ENCODE measurements around the gene INAFM2.

The INAFM2 gene

GRCh38 chr15:40352281-40352901 is 28.9 kb downstream of the INAFM2 start:
- Histone ChIP-seq H3K9ac (no peak overlapping the region), H3K27me3 (ENCODE audit: insufficient read depth, low read depth) (0 out of 2 replicates have a peak, but pooled peaks cover 8% of the 10 kb centered on the region), H3K4me3 (IDR thresholded peaks at IDR 0.05; ENCODE audit: insufficient read depth, low read depth, low read length) (no peak overlapping the region), H3K4me2 (no peak overlapping the region), H3K79me2 (ENCODE audit: insufficient read depth, low read depth) (no peaks in the 10 kb centered on the region), H3K4me1 (ENCODE audit: low read depth, poor library complexity, severe bottlenecking) (no peaks in the 10 kb centered on the region), H4K20me1 (ENCODE audit: insufficient read depth) (no peaks in the 10 kb centered on the region), H2AFZ (ENCODE audit: low read depth) (no peak overlapping the region), H3K36me3 (ENCODE audit: insufficient read depth) (no peaks in the 10 kb centered on the region), H3K27ac (no peak overlapping the region)
- TF ChIP-seq CTCF (conservative IDR thresholded peaks at IDR 0.05; ENCODE audit: low read depth, low read length): no peak

- H3K4me3 ChIP-seq (IDR thresholded peaks at IDR 0.05; ENCODE audit: insufficient read depth, low read depth, low read length): no peak overlapping the region
- no peaks in the 10 kb centered on the region for H4K20me1 ChIP-seq (ENCODE audit: insufficient read depth)
- no peak overlapping the region for H3K9ac ChIP-seq
- H3K4me2 ChIP-seq: no peak overlapping the region
- no peak for TF ChIP-seq CTCF (conservative IDR thresholded peaks at IDR 0.05; ENCODE audit: low read depth, low read length)
- no peaks in the 10 kb centered on the region for H3K36me3 ChIP-seq (ENCODE audit: insufficient read depth)
- H2AFZ ChIP-seq (ENCODE audit: low read depth): no peak overlapping the region
- no peak overlapping the region for H3K27ac ChIP-seq
- no peaks in the 10 kb centered on the region for H3K79me2 ChIP-seq (ENCODE audit: insufficient read depth, low read depth)
- peaks cover 10% of the 10 kb centered on the region; the same call in 1 of the 2 replicates for H3K27me3 ChIP-seq (ENCODE audit: insufficient read depth, low read depth)
- H3K4me1 ChIP-seq (ENCODE audit: low read depth, poor library complexity, severe bottlenecking): peaks cover 6% of the 10 kb centered on the region
Measured at GRCh38 chr15:40353697-40354096, 30.2 kb downstream of the INAFM2 start.

- Histone ChIP-seq H3K4me1 (ENCODE audit: low read depth, poor library complexity, severe bottlenecking) (peaks cover 7% of the 10 kb centered on the region), H4K20me1 (ENCODE audit: insufficient read depth) (no peaks in the 10 kb centered on the region), H3K36me3 (ENCODE audit: insufficient read depth) (no peaks in the 10 kb centered on the region), H2AFZ (ENCODE audit: low read depth) (0 out of 2 replicates have a peak overlapping the region, but pooled peaks have one; percentile 22), H3K27me3 (ENCODE audit: insufficient read depth, low read depth) (peaks cover 17% of the 10 kb centered on the region), H3K4me3 (IDR thresholded peaks at IDR 0.05; ENCODE audit: insufficient read depth, low read depth, low read length) (no peak overlapping the region), H3K9ac (no peak overlapping the region), H3K27ac (no peak overlapping the region), H3K4me2 (no peak overlapping the region), H3K79me2 (ENCODE audit: insufficient read depth, low read depth) (no peaks in the 10 kb centered on the region)
- peak; percentile 28 for TF ChIP-seq CTCF (conservative IDR thresholded peaks at IDR 0.05; ENCODE audit: low read depth, low read length)
Measured at GRCh38 chr15:40354408-40355171, 31.1 kb downstream of the INAFM2 start.

- no peak for TF ChIP-seq CTCF (conservative IDR thresholded peaks at IDR 0.05; ENCODE audit: low read depth, low read length)
- no peak overlapping the region for H3K27ac ChIP-seq
- H3K79me2 ChIP-seq (ENCODE audit: insufficient read depth, low read depth): no peaks in the 10 kb centered on the region
- H3K4me2 ChIP-seq: no peak overlapping the region
- peaks cover 7% of the 10 kb centered on the region for H3K4me1 ChIP-seq (ENCODE audit: low read depth, poor library complexity, severe bottlenecking)
- H3K4me3 ChIP-seq (IDR thresholded peaks at IDR 0.05; ENCODE audit: insufficient read depth, low read depth, low read length): no peak overlapping the region
- no peaks in the 10 kb centered on the region for H3K36me3 ChIP-seq (ENCODE audit: insufficient read depth)
- H3K27me3 ChIP-seq (ENCODE audit: insufficient read depth, low read depth): peaks cover 21% of the 10 kb centered on the region
- no peak overlapping the region for H2AFZ ChIP-seq (ENCODE audit: low read depth)
- H3K9ac ChIP-seq: no peak overlapping the region
- no peaks in the 10 kb centered on the region for H4K20me1 ChIP-seq (ENCODE audit: insufficient read depth)
Measured at GRCh38 chr15:40355976-40356585, 32.6 kb downstream of the INAFM2 start.
